WI38 (cell line): ENCODE measurements around the gene SLC18B1.

Experiments used
- H3K4me3 ChIP-seq: 2 replicates; pipeline ENCODE4 v1.5.1; 2011; ENCODE audit warnings: low read depth, mild to moderate bottlenecking, control low read depth, low read length
- CTCF ChIP-seq: IDR thresholded peaks from 2 replicates; pipeline ENCODE4 v1.5.1; 2012; ENCODE audit warnings: low read depth, mild to moderate bottlenecking, control low read depth, low read length

Gene SLC18B1

GRCh38 chr6:132797951-132798868 is at the start of gene SLC18B1:
Gene SLC18B1, minus strand, starts transcription at chr6:132798637. Its CDS starts 181 bp downstream, at chr6:132798456.
- TF ChIP-seq CTCF = no peak
- peak within 1 kb of the TSS; percentile 71 for H3K4me3 ChIP-seq

- no peak for TF ChIP-seq CTCF
- no peak overlapping the region for H3K4me3 ChIP-seq
These were observed 45.0 kb upstream of the SLC18B1 start for GRCh38 chr6:132843316-132844035.

DNA sequence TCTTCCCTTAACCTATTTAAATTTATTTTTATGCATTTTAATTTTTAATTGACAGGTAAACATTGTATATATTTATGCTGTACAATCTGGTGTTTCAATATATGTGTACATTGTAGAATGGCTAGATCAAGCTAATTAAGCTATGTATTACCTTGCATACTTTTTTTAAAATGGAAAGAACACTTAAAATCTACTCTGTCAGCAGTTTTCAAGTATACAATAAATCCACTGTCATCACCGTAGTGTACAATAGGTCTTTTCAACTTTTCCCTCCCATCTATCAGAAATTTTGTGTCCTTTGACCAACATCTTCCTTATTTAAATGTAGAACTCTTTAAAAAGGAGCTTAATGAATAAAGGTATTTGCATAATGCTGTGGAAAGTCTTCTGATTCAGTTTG is 43.5 kb upstream of the SLC18B1 start:
- H3K4me3 ChIP-seq = no peak overlapping the region
- no peak for TF ChIP-seq CTCF

DNA sequence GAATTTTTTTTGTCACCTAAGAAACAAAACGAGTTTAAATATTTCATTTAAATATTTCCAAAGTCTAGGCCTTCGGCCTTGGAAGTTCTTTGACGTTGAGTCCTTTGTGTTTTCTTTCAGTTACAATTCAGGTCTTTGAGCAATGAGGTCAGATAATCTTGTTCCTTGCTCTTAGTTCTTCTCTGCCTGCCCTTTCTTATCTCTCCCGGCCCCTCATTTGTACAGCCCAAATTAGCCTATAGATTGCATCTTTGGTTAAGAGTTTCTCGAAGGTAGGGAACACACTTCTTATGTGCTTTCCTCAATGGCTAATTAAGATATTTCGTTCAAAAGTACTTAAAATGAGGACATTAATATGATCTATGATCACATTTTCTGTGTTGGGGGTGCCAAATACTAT is 34.5 kb upstream of the SLC18B1 start:
- no peak overlapping the region for H3K4me3 ChIP-seq
- TF ChIP-seq CTCF = no peak

DNA sequence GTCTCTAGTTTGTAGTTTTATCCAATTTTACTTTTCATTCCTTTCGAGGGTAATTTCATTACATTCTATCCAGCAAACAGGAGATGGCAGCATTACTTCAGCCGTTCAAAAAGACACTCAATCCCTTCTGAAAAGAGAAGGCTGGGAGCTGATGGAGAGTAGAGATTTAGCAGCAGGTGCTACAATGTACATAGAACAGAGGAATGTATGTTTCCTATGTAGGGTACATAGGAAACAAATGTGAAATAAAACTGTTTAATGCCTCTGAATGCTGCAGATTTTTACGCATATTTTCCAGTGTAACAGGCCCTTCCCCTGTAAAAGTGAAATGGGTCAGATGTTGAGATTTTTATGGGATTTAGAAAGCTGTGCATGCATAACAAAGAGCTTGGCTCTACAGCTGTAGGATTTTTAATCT is 31.9 kb upstream of the SLC18B1 start:
- 0 out of 2 replicates have a peak, but pooled peaks have one; percentile 28 for TF ChIP-seq CTCF
- no peak overlapping the region for H3K4me3 ChIP-seq

GRCh38 chr6:132820629-132821381 is 22.4 kb upstream of the SLC18B1 start:
- H3K4me3 ChIP-seq = no peak overlapping the region
- TF ChIP-seq CTCF = no peak
